ENCODE data around the gene CHRNB1.

DNA sequence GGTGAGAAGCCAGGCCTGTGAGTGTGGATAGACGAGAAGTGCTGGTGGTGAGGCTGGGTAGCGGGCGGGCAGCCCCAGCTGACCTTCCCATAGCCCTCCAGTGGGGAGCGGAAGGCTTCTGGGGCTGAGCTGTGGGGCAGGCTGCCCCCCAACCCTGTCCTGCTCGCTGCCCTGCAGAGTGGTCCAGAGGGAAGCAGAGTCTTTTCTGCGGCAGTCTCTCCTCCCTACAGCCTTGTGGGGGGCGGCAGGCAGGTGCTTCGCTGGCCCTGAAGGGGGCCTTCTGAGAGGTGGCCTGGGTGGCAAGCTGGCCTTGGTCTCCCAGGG is 33.5 kb upstream of the CHRNB1 start:
- no peak for TF ChIP-seq CTCF (IDR thresholded peaks at IDR 0.05)
- TF ChIP-seq POLR2A (IDR thresholded peaks at IDR 0.05): no peak
- TF ChIP-seq EP300 (IDR thresholded peaks at IDR 0.05): no peak

All from tibial nerve (tissue), 4 donors.